ENCODE results near the gene NINJ2. TPM values are rescaled to one million over a fixed set of nuclear protein-coding genes. Genes with fewer than 3 reads are reported as not detected.

NINJ2 gene
- total RNA-seq, 1 donor from 2014 or later: not detected

GRCh38 chr12:614411-614970 is 48.8 kb downstream of the NINJ2 start:
- TF ChIP-seq CTCF (conservative IDR thresholded peaks at IDR 0.05; ENCODE audit: low read depth, low read length): peak; percentile 50
- no peak for DNase-seq (ENCODE audit: low read depth)
- H3K4me3 ChIP-seq (ENCODE audit: low read depth, low read length): no peak overlapping the region

DNA sequence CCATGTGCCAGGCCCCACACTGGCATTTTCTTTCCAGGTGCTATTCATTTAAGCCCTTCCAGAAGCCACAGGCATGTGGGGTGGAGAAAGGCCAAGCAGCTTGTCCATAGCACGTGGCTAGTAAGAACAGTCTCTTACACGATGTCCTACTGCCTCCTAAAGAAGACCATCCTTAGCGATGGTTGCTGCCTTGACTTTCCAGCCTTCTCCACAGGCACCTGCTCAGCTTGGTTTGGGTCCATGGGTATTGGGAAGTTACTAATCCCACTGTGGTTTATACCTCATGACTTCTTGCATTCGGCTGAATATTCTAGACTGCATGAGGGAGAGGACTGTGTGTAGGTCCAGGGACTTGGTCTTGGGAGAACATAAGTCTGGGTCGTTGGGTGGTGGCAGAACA is 49.2 kb downstream of the NINJ2 start:
- no peak for TF ChIP-seq CTCF (conservative IDR thresholded peaks at IDR 0.05; ENCODE audit: low read depth, low read length)
- DNase-seq (ENCODE audit: low read depth): no peak
- H3K4me3 ChIP-seq (ENCODE audit: low read depth, low read length): no peak overlapping the region

DNA sequence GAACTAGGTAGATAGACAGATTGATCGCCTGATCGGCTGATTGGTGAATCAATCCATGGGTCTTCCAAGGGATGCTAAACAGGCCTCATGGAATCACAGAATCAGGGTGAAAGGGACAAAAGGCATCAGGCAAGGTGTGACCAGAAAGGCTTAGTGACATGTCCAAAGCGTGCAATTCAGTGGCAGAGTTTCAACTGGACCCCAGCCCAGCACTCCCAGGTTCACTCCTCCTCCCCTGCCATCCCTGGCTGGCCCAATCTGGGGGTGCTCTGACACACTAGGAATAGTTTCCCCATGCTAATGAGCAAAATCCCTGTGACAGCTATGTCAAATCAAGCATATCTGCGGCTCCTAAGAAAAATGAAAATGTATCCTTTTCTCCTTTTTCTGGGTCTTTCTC is 50.4 kb downstream of the NINJ2 start:
- DNase-seq (ENCODE audit: low read depth): no peak
- no peak for TF ChIP-seq CTCF (conservative IDR thresholded peaks at IDR 0.05; ENCODE audit: low read depth, low read length)
- H3K4me3 ChIP-seq (ENCODE audit: low read depth, low read length): no peak overlapping the region

GRCh38 chr12:612293-612692 is 51.0 kb downstream of the NINJ2 start:
- no peak for TF ChIP-seq CTCF (conservative IDR thresholded peaks at IDR 0.05; ENCODE audit: low read depth, low read length)
- no peak overlapping the region for H3K4me3 ChIP-seq (ENCODE audit: low read depth, low read length)
- no peak for DNase-seq (ENCODE audit: low read depth)

DNA sequence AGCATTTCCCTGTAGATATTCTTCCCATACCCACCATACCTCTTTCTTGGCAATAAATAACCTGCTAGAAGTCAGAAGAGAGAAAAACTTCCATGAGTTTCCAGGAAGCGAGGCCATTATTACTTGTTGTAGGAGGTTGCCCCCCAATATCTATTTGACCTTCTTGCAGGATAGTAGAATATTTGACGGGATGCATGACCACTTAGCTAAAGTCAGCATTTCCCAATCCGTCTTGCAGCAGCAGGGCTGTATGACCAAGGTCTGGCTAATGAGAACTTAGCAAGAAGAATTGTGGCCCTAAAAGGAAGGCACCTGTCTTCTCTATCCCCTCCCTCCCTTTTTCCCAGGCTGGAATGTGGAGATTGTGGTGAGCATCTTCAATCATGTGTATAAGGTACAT is 51.5 kb downstream of the NINJ2 start:
- H3K4me3 ChIP-seq (ENCODE audit: low read depth, low read length): no peak overlapping the region
- no peak for DNase-seq (ENCODE audit: low read depth)
- TF ChIP-seq CTCF (conservative IDR thresholded peaks at IDR 0.05; ENCODE audit: low read depth, low read length): no peak

DNA sequence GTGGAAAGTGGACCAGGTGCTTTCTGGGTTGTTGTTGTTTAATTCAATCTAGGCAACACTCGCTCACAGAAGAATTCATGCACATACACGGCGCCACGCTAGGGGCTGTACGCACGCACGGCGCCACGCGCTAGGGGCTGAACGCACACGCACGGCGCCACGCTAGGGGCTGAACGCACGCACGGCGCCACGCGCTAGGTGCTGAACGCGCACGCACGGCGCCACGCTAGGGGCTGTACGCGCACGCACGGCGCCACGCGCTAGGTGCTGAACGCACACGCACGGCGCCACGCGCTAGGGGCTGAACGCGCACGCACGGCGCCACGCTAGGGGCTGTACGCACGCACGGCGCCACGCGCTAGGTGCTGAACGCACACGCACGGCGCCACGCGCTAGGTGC is 54.3 kb downstream of the NINJ2 start:
- H3K4me3 ChIP-seq (ENCODE audit: low read depth, low read length): no peak overlapping the region
- no peak for TF ChIP-seq CTCF (conservative IDR thresholded peaks at IDR 0.05; ENCODE audit: low read depth, low read length)
- no peak for DNase-seq (ENCODE audit: low read depth)

DNA sequence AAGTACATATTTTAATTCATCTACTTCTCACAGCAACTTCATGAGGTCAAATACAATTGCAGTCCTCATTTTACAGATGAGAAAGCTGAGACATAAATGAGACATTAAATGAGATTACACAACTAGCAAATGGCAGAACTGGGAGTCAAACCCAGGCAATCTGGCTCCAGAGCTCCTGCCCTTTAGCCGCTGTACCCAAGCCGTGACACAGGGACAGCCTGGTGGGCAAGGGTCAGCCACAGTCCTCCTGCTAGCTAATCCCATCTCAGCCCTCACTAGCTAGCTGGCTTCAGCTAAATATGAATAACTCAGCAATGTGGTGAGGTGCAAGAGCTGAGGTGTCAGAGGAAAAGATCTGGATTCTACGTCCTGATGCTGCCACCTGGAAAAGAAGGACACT is 54.8 kb downstream of the NINJ2 start:
- no peak for TF ChIP-seq CTCF (conservative IDR thresholded peaks at IDR 0.05; ENCODE audit: low read depth, low read length)
- no peak overlapping the region for H3K4me3 ChIP-seq (ENCODE audit: low read depth, low read length)
- no peak for DNase-seq (ENCODE audit: low read depth)

All from epithelial cell of proximal tubule (primary cell).